K562 treated with DMSO at 1 percent for 24 hours (cell line): ENCODE data around the gene NDUFB4. TPM values are rescaled to one million over a fixed set of nuclear protein-coding genes. Genes with fewer than 3 reads are reported as not detected.

Experiments
- total RNA-seq: library from RNA; unstranded; fragments of 300-600 nt; gene quantifications from 2 replicates; pipeline ENCODE4 v1.2.3, GENCODE V29; 2022; ENCODE audit warnings: low read depth; ENCODE audit not compliant: insufficient read depth

Gene NDUFB4
- 213 and 215 TPM in 2 replicates for total RNA-seq

DNA sequence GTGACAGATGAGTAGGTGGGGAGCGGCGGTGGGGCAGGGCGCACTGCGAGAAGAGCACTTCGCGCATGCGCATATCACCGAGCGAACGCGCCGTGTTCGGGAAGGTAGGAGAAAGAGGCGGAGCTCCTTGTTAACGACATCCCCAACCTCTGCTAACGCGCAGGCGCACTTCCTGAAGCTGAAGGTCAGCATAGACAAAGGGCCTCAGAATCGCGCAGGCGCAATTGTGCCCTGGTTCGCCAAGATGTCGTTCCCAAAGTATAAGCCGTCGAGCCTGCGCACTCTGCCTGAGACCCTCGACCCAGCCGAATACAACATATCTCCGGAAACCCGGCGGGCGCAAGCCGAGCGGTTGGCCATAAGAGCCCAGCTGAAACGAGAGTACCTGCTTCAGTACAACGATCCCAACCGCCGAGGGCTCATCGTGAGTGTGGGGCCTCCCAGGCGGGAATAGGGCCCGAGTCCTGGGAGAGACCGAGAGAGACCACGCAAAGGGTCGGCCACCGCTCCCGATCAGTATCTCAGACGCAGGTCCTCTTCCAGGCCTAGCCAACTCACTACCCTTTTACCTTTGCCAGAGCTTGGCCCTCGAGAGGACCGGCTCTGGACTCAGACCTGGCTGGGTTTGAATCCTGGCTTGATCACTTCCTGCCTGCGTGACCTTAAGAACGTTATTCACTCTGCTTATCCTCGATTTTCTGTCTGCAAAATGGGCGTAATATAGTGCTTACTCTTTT is at the start of gene NDUFB4:
TSS of gene NDUFB4 (plus strand) at position 221 of the 737 bp plus-strand sequence. CDS start at position 245, 24 bp downstream.

Other genes starting within 250 kb of the NDUFB4 start
- gene LRRC58, start 247.0 kb upstream of the NDUFB4 start, total RNA-seq: 6.9 and 9.0 TPM in 2 replicates
- gene FSTL1, start 145.3 kb upstream of the NDUFB4 start, total RNA-seq: not detected in 2 replicates
- gene HGD, start 85.9 kb downstream of the NDUFB4 start, total RNA-seq: not detected in 2 replicates
- 2.2 and 3.3 TPM in 2 replicates for gene RABL3, start 146.2 kb downstream of the NDUFB4 start, total RNA-seq
- gene GTF2E1, start 146.4 kb downstream of the NDUFB4 start, total RNA-seq: 7.3 and 9.3 TPM in 2 replicates